ENCODE results near the gene DDB1. TPM values are rescaled to one million over a fixed set of nuclear protein-coding genes. Genes with fewer than 3 reads are reported as not detected.

DDB1 gene
- total and polyA plus RNA-seq, 7 experiments from 2014 or later: 113 to 213 (median 157) TPM

DNA sequence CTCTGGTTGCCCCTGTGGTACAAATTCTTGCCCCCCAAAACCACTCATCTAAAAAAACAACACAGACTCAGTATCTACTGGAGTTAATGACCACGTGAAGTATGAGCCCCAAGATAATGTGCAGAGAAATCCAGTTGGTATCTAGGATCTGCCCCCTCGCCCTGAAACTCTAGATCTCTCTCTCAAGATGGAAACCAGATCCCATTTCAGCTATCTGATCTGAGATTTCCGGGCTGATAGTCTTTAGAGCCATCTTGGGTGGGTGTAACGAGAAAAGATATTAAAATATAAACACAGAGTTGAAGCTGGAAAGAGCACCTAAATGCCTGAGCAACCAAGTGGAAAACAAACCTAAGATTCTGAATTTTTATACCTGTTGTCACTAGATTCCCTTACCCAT, 23.8 kb downstream of the DDB1 start:
- ChIA-PET CTCF (no interaction called here), POLR2A (no interaction called here)
- H3K4me3 ChIP-seq (ENCODE audit: low read length): no peak overlapping the region
- H3K9me3 ChIP-seq (ENCODE audit: control insufficient read depth in 2 of 3, low read length in 3 of 3): no peaks in the 10 kb centered on the region
- H3K4me3 Mint-ChIP-seq: no peak overlapping the region
- peaks cover 12 to 32% (median 26%) of the 10 kb centered on the region in 5 donors for H3K36me3 Mint-ChIP-seq
- H3K4me1 Mint-ChIP-seq: peaks cover 0 to 2% (median 0%) of the 10 kb centered on the region in 7 donors
- no peaks in the 10 kb centered on the region for H3K9me3 Mint-ChIP-seq
- ATAC-seq: no peak
- no peaks in the 10 kb centered on the region for H3K27me3 ChIP-seq (ENCODE audit: control insufficient read depth in 2 of 2, insufficient read depth in 2 of 2, low read length in 2 of 2)
- H3K27ac Mint-ChIP-seq: no peak overlapping the region
- intact Hi-C loops (cut with micrococcal nuclease): no loop called here
- no peaks in the 10 kb centered on the region for H3K4me1 ChIP-seq (ENCODE audit: control insufficient read depth in 2 of 2, insufficient read depth in 2 of 2, low read length in 2 of 2)
- DNase-seq: no peak
- peaks cover 43 to 98% (median 46%) of the 10 kb centered on the region in 3 experiments for H3K36me3 ChIP-seq (ENCODE audit: control insufficient read depth in 2 of 3, insufficient read depth in 3 of 3, low read length in 3 of 3)
- no peaks in the 10 kb centered on the region for H3K27me3 Mint-ChIP-seq
- no peak overlapping the region for H3K27ac ChIP-seq (ENCODE audit: low read depth, low read length)

DNA sequence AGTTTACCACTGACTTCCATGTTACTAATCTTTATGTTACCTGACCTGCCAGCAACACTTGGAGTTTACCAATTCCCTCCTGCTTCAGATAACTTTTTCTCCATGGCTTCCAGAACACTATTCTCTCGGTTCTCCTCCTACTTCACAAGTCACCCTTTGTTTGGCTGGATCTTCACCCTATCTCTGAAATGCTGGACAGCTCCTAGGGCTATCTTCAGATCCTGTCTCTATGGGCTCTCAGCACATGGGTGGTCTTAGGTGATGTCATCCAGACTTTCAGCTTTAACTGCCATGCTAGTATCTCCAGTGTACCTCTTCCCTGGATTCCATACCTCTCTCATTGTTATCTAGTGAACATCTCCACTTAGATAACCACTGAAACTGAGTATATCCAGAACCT, 25.6 kb downstream of the DDB1 start:
- no peak overlapping the region for H3K4me3 ChIP-seq (ENCODE audit: low read length)
- no peak overlapping the region for H3K27ac Mint-ChIP-seq
- ChIA-PET CTCF (interaction anchor here (1.1 kb wide), 1 partner anchor 76 kb away, joined by 4 read pairs; no protein-coding TSS in a partner anchor), POLR2A (no interaction called here)
- H3K27me3 Mint-ChIP-seq: no peaks in the 10 kb centered on the region
- no peaks in the 10 kb centered on the region for H3K9me3 Mint-ChIP-seq
- intact Hi-C loops (cut with micrococcal nuclease): no loop called here
- ATAC-seq (no peak), DNase-seq (no peak)
- H3K27ac ChIP-seq (ENCODE audit: low read depth, low read length): no peak overlapping the region
- peaks cover 11 to 34% (median 17%) of the 10 kb centered on the region in 5 donors for H3K36me3 Mint-ChIP-seq
- H3K36me3 ChIP-seq (ENCODE audit: control insufficient read depth in 2 of 3, insufficient read depth in 3 of 3, low read length in 3 of 3): peaks cover 43 to 98% (median 45%) of the 10 kb centered on the region in 3 experiments
- H3K4me3 Mint-ChIP-seq: no peak overlapping the region
- H3K4me1 ChIP-seq (ENCODE audit: control insufficient read depth in 2 of 2, insufficient read depth in 2 of 2, low read length in 2 of 2): no peaks in the 10 kb centered on the region
- no peaks in the 10 kb centered on the region for H3K27me3 ChIP-seq (ENCODE audit: control insufficient read depth in 2 of 2, insufficient read depth in 2 of 2, low read length in 2 of 2)
- H3K4me1 Mint-ChIP-seq: no peaks in the 10 kb centered on the region
- H3K9me3 ChIP-seq (ENCODE audit: control insufficient read depth in 2 of 3, low read length in 3 of 3): no peaks in the 10 kb centered on the region

DNA sequence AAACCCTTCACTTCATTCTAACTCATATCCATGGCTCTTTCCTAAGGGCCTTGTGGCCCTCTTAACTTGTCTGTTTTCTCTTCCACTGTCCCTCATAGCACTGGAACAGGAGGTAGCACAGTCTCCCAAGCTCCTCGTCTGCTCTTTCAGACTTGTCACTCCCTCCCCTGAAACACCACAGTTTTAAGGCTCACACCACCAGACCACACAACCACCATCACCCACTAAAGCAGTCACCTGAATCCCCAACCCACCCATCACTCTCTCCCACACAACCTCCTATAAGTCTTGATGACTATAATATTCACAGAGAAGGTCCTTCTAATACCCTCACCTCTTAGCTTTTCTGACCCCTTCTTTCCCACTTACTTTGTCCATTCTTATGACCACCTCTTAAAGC, 26.7 kb downstream of the DDB1 start:
- no peaks in the 10 kb centered on the region for H3K9me3 ChIP-seq (ENCODE audit: control insufficient read depth in 2 of 3, low read length in 3 of 3)
- no peaks in the 10 kb centered on the region for H3K4me1 ChIP-seq (ENCODE audit: control insufficient read depth in 2 of 2, insufficient read depth in 2 of 2, low read length in 2 of 2)
- DNase-seq (no peak), ATAC-seq (no peak)
- Mint-ChIP-seq H3K9me3 (no peaks in the 10 kb centered on the region), H3K4me3 (no peak overlapping the region), H3K36me3 (peaks cover 11 to 36% (median 18%) of the 10 kb centered on the region in 5 donors), H3K27ac (no peak overlapping the region), H3K4me1 (no peaks in the 10 kb centered on the region), H3K27me3 (no peaks in the 10 kb centered on the region)
- H3K27me3 ChIP-seq (ENCODE audit: control insufficient read depth in 2 of 2, insufficient read depth in 2 of 2, low read length in 2 of 2): no peaks in the 10 kb centered on the region
- ChIA-PET CTCF (no interaction called here), POLR2A (no interaction called here)
- H3K36me3 ChIP-seq (ENCODE audit: control insufficient read depth in 2 of 3, insufficient read depth in 3 of 3, low read length in 3 of 3): peaks cover 36 to 98% (median 54%) of the 10 kb centered on the region in 3 experiments
- intact Hi-C loops (cut with micrococcal nuclease): no loop called here
- H3K27ac ChIP-seq (ENCODE audit: low read depth, low read length): no peak overlapping the region
- H3K4me3 ChIP-seq (ENCODE audit: low read length): no peak overlapping the region

DNA sequence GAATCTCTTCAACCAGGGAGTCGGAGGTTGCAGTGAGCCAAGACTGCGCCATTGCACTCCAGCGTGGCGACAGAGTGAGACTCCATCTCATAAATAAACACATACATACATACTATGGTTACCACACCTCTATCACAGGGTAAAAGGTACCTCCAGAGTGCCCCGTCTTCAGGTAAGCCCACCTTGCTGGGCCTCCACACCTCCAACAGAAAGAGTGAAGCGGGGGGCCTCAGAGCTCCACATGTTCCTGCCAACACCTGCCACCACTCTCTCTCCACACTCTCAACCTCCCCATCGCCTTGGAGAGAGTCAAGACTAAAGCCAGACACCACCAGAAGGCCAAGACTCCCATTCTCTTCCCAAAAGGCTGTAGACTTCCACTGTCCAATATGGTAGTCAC, 27.5 kb downstream of the DDB1 start:
- DNase-seq (no peak), ATAC-seq (no peak)
- H3K9me3 ChIP-seq (ENCODE audit: control insufficient read depth in 2 of 3, low read length in 3 of 3): no peaks in the 10 kb centered on the region
- peaks cover 33 to 98% (median 51%) of the 10 kb centered on the region in 3 experiments for H3K36me3 ChIP-seq (ENCODE audit: control insufficient read depth in 2 of 3, insufficient read depth in 3 of 3, low read length in 3 of 3)
- H3K27ac ChIP-seq (ENCODE audit: low read depth, low read length): no peak overlapping the region
- H3K4me1 Mint-ChIP-seq: peaks cover 0 to 3% (median 1%) of the 10 kb centered on the region in 7 donors
- H3K27me3 Mint-ChIP-seq: no peaks in the 10 kb centered on the region
- no peaks in the 10 kb centered on the region for H3K9me3 Mint-ChIP-seq
- no peaks in the 10 kb centered on the region for H3K4me1 ChIP-seq (ENCODE audit: control insufficient read depth in 2 of 2, insufficient read depth in 2 of 2, low read length in 2 of 2)
- ChIA-PET CTCF (no interaction called here), POLR2A (no interaction called here)
- intact Hi-C loops (cut with micrococcal nuclease): no loop called here
- H3K27ac Mint-ChIP-seq: no peak overlapping the region
- peaks cover 14 to 39% (median 16%) of the 10 kb centered on the region in 5 donors for H3K36me3 Mint-ChIP-seq
- no peak overlapping the region for H3K4me3 Mint-ChIP-seq
- H3K4me3 ChIP-seq (ENCODE audit: low read length): no peak overlapping the region
- no peaks in the 10 kb centered on the region for H3K27me3 ChIP-seq (ENCODE audit: control insufficient read depth in 2 of 2, insufficient read depth in 2 of 2, low read length in 2 of 2)

DNA sequence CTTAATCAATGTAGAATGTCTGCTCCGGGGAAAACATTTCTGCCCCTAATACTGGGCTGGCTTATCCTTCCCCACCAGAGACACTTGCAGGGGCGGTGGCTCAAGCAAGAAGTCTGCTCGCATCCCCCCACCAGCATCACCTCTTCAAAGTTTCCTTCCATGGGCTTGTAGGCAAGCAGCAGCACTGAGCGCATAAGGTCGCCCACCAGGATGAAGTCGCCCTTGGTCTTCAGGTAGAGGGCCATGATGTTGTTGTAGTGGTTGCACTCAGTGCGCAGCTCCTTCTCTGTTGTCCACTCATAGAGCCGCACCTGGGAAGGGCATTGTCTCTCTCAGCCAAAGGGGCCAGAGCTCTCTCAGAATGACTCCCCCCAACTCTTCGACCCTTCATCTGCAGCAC, 29.2 kb downstream of the DDB1 start:
- Mint-ChIP-seq H3K4me1 (peaks cover 8 to 16% (median 10%) of the 10 kb centered on the region in 7 donors), H3K36me3 (peaks cover 11 to 39% (median 20%) of the 10 kb centered on the region in 5 donors), H3K4me3 (no peak overlapping the region), H3K9me3 (no peaks in the 10 kb centered on the region), H3K27ac (peak overlapping the region in 1 of 9 donors; percentile 43), H3K27me3 (no peaks in the 10 kb centered on the region)
- CTCF ChIA-PET: no interaction called here
- H3K36me3 ChIP-seq (ENCODE audit: control insufficient read depth in 2 of 3, insufficient read depth in 3 of 3, low read length in 3 of 3): peaks cover 28 to 95% (median 34%) of the 10 kb centered on the region in 3 experiments
- DNase-seq: no peak
- H3K27me3 ChIP-seq (ENCODE audit: control insufficient read depth in 2 of 2, insufficient read depth in 2 of 2, low read length in 2 of 2): no peaks in the 10 kb centered on the region
- H3K4me3 ChIP-seq (ENCODE audit: low read length): no peak overlapping the region
- no peak for ATAC-seq
- intact Hi-C loops (cut with micrococcal nuclease): no loop called here
- H3K9me3 ChIP-seq (ENCODE audit: control insufficient read depth in 2 of 3, low read length in 3 of 3): no peaks in the 10 kb centered on the region
- H3K4me1 ChIP-seq (ENCODE audit: control insufficient read depth in 2 of 2, insufficient read depth in 2 of 2, low read length in 2 of 2): no peaks in the 10 kb centered on the region
- POLR2A ChIA-PET: no interaction called here
- H3K27ac ChIP-seq (ENCODE audit: low read depth, low read length): no peak overlapping the region

DNA sequence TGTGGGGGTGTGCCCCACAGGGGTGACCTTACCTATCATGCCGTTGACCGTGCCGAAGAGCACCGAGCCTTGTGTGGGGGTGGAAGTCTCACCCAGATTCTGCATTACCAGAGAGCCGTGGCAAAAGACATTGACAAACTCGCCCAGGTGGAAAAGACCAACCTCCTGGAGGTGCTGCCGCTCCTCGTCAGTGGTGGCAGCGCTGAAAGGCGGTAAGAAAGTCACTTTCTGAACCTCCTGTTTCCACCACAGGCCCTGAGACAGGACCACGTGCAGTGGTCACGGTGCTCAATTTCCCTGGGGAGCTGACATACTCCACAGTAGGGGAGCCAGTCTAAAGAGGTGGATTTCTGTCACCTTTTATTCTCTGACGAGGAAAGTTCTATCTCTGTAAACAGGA, 30.4 kb downstream of the DDB1 start:
- ChIA-PET CTCF (interaction anchor here (0.8 kb wide), 1 partner anchor 34 kb away, joined by 3 read pairs; no protein-coding TSS in a partner anchor), POLR2A (no interaction called here)
- peaks cover 19 to 90% (median 31%) of the 10 kb centered on the region in 3 experiments for H3K36me3 ChIP-seq (ENCODE audit: control insufficient read depth in 2 of 3, insufficient read depth in 3 of 3, low read length in 3 of 3)
- no peaks in the 10 kb centered on the region for H3K27me3 ChIP-seq (ENCODE audit: control insufficient read depth in 2 of 2, insufficient read depth in 2 of 2, low read length in 2 of 2)
- Mint-ChIP-seq H3K27ac (peak overlapping the region in 1 of 9 donors; percentile 57), H3K4me3 (no peak overlapping the region), H3K9me3 (no peaks in the 10 kb centered on the region), H3K27me3 (no peaks in the 10 kb centered on the region), H3K4me1 (peaks cover 9 to 28% (median 22%) of the 10 kb centered on the region in 7 donors), H3K36me3 (peaks cover 11 to 47% (median 27%) of the 10 kb centered on the region in 5 donors)
- ATAC-seq (no peak), DNase-seq (no peak)
- H3K4me3 ChIP-seq (ENCODE audit: low read length): no peak overlapping the region
- no peaks in the 10 kb centered on the region for H3K9me3 ChIP-seq (ENCODE audit: control insufficient read depth in 2 of 3, low read length in 3 of 3)
- intact Hi-C loops (cut with micrococcal nuclease): no loop called here
- H3K4me1 ChIP-seq (ENCODE audit: control insufficient read depth in 2 of 2, insufficient read depth in 2 of 2, low read length in 2 of 2): no peaks in the 10 kb centered on the region
- no peak overlapping the region for H3K27ac ChIP-seq (ENCODE audit: low read depth, low read length)

DNA sequence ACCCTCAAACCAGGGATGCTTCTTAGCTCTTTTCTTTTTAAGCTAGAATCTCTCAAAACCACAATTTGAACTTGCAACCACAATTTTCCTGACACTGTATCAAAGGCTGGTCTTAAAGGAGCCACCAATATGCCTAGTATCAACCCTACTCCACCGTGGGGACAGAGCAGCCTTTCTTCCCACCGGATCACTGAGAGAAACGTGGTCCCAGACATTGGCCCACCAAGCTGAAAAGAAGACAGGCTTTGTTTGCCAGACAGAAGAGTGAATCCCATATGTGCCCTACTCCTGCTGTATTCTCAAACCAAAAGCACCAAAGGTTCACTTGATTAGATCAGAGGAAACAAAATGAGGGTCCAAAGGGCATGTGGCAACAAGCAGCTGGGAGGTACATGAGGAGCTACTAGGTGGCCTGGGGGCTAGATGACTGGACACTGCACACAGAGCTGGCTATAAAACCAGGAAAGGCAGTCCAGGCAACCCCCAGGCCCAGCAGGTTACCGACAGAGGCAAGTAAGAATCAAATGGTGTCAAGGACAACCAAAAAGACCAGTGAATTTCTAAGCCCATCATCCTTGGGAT, 34.2 kb downstream of the DDB1 start:
- intact Hi-C loops (cut with micrococcal nuclease): loop anchor here in 1 of 2 donors (5.0 kb wide), 1 partner anchor 34 kb away; the partner anchor contains the start of genes DDB1 and TKFC
- Mint-ChIP-seq H3K4me1 (peaks cover 15 to 37% (median 35%) of the 10 kb centered on the region in 7 donors), H3K27me3 (peaks cover 0 to 5% (median 2%) of the 10 kb centered on the region in 5 donors), H3K4me3 (peak overlapping the region in 2 of 10 donors; percentile 6 to 36), H3K9me3 (peaks cover 0 to 4% (median 0%) of the 10 kb centered on the region in 11 donors), H3K36me3 (peaks cover 5 to 45% (median 27%) of the 10 kb centered on the region in 5 donors), H3K27ac (peak overlapping the region in 5 of 9 donors; percentile 19 to 74 (median 46))
- Histone ChIP-seq H3K27me3 (ENCODE audit: control insufficient read depth in 2 of 2, insufficient read depth in 2 of 2, low read length in 2 of 2) (no peaks in the 10 kb centered on the region), H3K4me3 (ENCODE audit: low read length) (no peak overlapping the region), H3K9me3 (ENCODE audit: control insufficient read depth in 2 of 3, low read length in 3 of 3) (no peaks in the 10 kb centered on the region), H3K4me1 (ENCODE audit: control insufficient read depth in 2 of 2, insufficient read depth in 2 of 2, low read length in 2 of 2) (no peaks in the 10 kb centered on the region), H3K27ac (ENCODE audit: low read depth, low read length) (peak overlapping the region; percentile 6), H3K36me3 (ENCODE audit: control insufficient read depth in 2 of 3, insufficient read depth in 3 of 3, low read length in 3 of 3) (peaks cover 14 to 54% (median 16%) of the 10 kb centered on the region in 3 experiments)
- ChIA-PET POLR2A (no interaction called here), CTCF (no interaction called here)
- no peak for DNase-seq
- no peak for ATAC-seq

Measured in naive thymus-derived CD4-positive, alpha-beta T cell (primary cell).